BLaER1 (cell line): ENCODE measurements around the gene PRKCSH.

Experiments used
- H3K27ac ChIP-seq: shearing (Covaris generic); formaldehyde crosslinking; 2 replicates; pipeline ENCODE4 v1.8.1; 2022
- H3K27me3 ChIP-seq: shearing (Covaris generic); formaldehyde crosslinking; 2 replicates; pipeline ENCODE4 v1.8.1; 2022
- H3K36me3 ChIP-seq: shearing (Covaris generic); formaldehyde crosslinking; 2 replicates; pipeline ENCODE4 v1.8.1; 2022
- H3K4me1 ChIP-seq: shearing (Covaris generic); formaldehyde crosslinking; 2 replicates; pipeline ENCODE4 v1.8.1; 2022
- H3K4me2 ChIP-seq: shearing (Covaris generic); formaldehyde crosslinking; 2 replicates; pipeline ENCODE4 v1.8.1; 2022
- H3K4me3 ChIP-seq: shearing (Covaris generic); formaldehyde crosslinking; 2 replicates; pipeline ENCODE4 v1.8.1; 2022
- H3K9ac ChIP-seq: shearing (Covaris generic); formaldehyde crosslinking; 2 replicates; pipeline ENCODE4 v1.8.1; 2022
- H3K9me3 ChIP-seq: shearing (Covaris generic); formaldehyde crosslinking; 2 replicates; pipeline ENCODE4 v1.8.1; 2022
- H4K20me1 ChIP-seq: shearing (Covaris generic); formaldehyde crosslinking; 2 replicates; pipeline ENCODE4 v1.8.1; 2022
- Cebpa-rat ChIP-seq: shearing (Covaris generic); IDR thresholded peaks from 2 replicates; pipeline ENCODE4 v1.8.1; 2022

The PRKCSH gene, protein sequence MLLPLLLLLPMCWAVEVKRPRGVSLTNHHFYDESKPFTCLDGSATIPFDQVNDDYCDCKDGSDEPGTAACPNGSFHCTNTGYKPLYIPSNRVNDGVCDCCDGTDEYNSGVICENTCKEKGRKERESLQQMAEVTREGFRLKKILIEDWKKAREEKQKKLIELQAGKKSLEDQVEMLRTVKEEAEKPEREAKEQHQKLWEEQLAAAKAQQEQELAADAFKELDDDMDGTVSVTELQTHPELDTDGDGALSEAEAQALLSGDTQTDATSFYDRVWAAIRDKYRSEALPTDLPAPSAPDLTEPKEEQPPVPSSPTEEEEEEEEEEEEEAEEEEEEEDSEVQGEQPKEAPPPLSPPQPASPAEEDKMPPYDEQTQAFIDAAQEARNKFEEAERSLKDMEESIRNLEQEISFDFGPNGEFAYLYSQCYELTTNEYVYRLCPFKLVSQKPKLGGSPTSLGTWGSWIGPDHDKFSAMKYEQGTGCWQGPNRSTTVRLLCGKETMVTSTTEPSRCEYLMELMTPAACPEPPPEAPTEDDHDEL

GRCh38 chr19:11435057-11435832 lies at the start of gene PRKCSH, which contains the start of gene ODAD3:
TSS of gene PRKCSH (plus strand) at chr19:11435635. CDS start at chr19:11436118, 483 bp downstream.
TSS of gene ODAD3 (minus strand) at chr19:11435121. CDS start at chr19:11435016, 105 bp downstream.
- peak within 1 kb of the TSS; percentile 82 for H3K4me3 ChIP-seq
- no peak for TF ChIP-seq Cebpa-rat
- H3K36me3 ChIP-seq: peaks cover 40% of the 10 kb centered on the region
- peak within 1 kb of the TSS; percentile 85 for H3K9ac ChIP-seq
- H3K4me1 ChIP-seq: peaks cover 25% of the 10 kb centered on the region
- H3K27ac ChIP-seq: peak within 1 kb of the TSS; percentile 83
- H4K20me1 ChIP-seq: no peaks in the 10 kb centered on the region
- no peaks in the 10 kb centered on the region for H3K9me3 ChIP-seq
- peak within 1 kb of the TSS; percentile 93 for H3K4me2 ChIP-seq
- H3K27me3 ChIP-seq: no peaks in the 10 kb centered on the region

DNA sequence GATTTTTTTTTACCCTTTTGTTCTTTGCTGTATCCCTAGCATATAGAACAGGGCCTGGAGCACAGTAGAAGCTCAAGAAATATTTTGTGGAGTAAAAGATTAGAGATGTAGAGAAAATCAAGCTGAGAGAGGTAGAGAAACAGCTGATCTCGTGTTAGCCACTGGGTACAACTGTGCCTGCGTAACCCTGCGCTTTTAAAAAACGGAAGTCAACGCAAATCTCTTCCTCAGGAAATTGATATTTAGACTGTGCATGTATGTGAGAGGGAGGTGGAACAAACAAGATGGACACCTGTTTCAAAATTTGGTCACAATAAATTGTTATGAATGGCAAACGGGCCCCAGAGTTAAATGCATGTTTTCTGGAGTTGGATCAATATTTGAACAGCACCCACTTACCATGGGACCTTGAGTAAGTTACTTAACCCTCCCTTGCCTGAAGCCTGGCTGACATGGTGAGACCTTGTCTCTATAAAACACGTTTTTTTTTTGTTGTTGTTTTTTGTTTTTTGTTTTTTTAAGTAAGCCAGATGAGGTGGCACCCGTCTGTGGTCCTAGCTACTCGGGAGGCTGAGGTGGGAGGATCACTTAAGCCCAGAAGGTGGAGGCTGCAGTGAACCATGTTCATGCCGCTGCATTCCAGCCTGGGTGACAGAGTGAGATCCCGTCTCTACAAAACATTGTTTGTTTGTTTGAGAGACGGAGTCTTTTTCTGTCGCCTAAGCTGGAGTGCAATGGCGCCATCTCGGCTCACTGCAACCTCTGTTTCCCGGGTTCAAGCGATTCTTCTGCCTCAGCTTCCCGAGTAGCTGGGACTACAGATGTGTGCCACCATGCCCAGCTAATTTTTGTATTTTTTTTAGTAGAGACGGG lies 48.0 kb upstream of the PRKCSH start:
- no peaks in the 10 kb centered on the region; the same call in 1 of the 2 replicates for H4K20me1 ChIP-seq
- peaks cover 11% of the 10 kb centered on the region for H3K9me3 ChIP-seq
- no peak for TF ChIP-seq Cebpa-rat
- no peaks in the 10 kb centered on the region for H3K36me3 ChIP-seq
- peaks cover 40% of the 10 kb centered on the region for H3K4me1 ChIP-seq
- H3K4me2 ChIP-seq: peak overlapping the region; percentile 72
- H3K9ac ChIP-seq: peak overlapping the region; percentile 12; the same call in 1 of the 2 replicates
- H3K27me3 ChIP-seq: peaks cover 5% of the 10 kb centered on the region; the same call in 1 of the 2 replicates
- H3K27ac ChIP-seq: no peak overlapping the region
- H3K4me3 ChIP-seq: no peak overlapping the region

DNA sequence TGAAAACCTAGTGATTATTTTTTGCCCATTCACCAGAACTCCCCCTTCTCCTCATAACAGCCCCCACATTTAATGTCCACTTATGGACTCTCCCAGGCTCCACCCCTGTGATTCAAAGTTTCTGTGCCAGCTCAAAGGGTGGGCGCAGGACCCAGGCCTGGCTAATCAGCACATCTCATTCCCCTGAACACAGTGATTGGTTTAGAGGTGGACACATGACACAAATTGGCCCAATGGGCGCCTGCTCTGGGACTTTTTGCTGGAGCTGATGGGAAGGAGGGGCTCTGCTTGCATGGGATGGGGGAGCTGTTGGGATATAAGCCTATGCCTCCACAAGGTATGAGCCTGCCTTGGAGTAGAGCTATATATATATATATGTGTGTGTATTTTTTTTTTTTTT lies 45.1 kb upstream of the PRKCSH start:
- H4K20me1 ChIP-seq: no peaks in the 10 kb centered on the region
- no peak overlapping the region for H3K4me3 ChIP-seq
- no peaks in the 10 kb centered on the region for H3K27me3 ChIP-seq
- H3K36me3 ChIP-seq: no peaks in the 10 kb centered on the region
- TF ChIP-seq Cebpa-rat: no peak
- H3K9me3 ChIP-seq: peaks cover 11% of the 10 kb centered on the region
- no peak overlapping the region for H3K27ac ChIP-seq
- H3K9ac ChIP-seq: no peak overlapping the region
- H3K4me1 ChIP-seq: peaks cover 15% of the 10 kb centered on the region
- no peak overlapping the region for H3K4me2 ChIP-seq

- H3K4me1 ChIP-seq: peaks cover 15% of the 10 kb centered on the region
- no peaks in the 10 kb centered on the region for H3K36me3 ChIP-seq
- H3K27ac ChIP-seq: no peak overlapping the region
- H3K27me3 ChIP-seq: no peaks in the 10 kb centered on the region
- peaks cover 11% of the 10 kb centered on the region for H3K9me3 ChIP-seq
- H4K20me1 ChIP-seq: no peaks in the 10 kb centered on the region
- H3K4me3 ChIP-seq: no peak overlapping the region
- H3K9ac ChIP-seq: no peak overlapping the region
- H3K4me2 ChIP-seq: no peak overlapping the region
- TF ChIP-seq Cebpa-rat: no peak
Observed at GRCh38 chr19:11390933-11391680, 44.3 kb upstream of the PRKCSH start.

DNA sequence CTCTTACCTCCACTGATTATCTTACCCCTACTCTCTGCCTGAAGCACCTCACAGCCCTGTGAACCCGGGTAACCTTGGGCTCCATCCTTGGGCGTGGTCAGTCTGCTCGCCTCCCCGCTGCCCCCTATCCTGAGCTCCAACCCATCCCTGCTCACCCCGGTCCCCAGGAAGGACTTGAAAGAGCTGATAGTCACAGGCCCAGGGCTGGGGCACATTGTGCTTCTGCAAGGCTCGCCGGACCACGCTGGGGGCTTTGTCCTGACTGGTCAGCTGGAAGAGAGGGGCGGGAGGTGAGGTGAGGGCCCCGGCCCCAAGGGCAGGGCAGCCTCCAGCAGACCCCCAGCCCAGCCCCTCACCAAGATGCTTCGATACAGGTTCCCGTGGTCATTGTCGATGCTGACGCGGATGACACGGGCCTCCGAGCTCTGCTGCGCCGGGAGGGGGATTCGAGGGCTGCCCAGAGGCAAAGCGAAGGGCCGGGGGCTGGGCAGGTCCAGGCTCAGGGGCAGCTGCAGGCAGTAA lies 38.3 kb upstream of the PRKCSH start:
- H3K27me3 ChIP-seq: no peaks in the 10 kb centered on the region
- TF ChIP-seq Cebpa-rat: no peak
- H3K4me3 ChIP-seq: no peak overlapping the region
- H3K9me3 ChIP-seq: no peaks in the 10 kb centered on the region
- no peaks in the 10 kb centered on the region for H3K4me1 ChIP-seq
- no peak overlapping the region for H3K4me2 ChIP-seq
- no peaks in the 10 kb centered on the region for H4K20me1 ChIP-seq
- H3K36me3 ChIP-seq: no peaks in the 10 kb centered on the region
- H3K27ac ChIP-seq: no peak overlapping the region
- H3K9ac ChIP-seq: no peak overlapping the region

DNA sequence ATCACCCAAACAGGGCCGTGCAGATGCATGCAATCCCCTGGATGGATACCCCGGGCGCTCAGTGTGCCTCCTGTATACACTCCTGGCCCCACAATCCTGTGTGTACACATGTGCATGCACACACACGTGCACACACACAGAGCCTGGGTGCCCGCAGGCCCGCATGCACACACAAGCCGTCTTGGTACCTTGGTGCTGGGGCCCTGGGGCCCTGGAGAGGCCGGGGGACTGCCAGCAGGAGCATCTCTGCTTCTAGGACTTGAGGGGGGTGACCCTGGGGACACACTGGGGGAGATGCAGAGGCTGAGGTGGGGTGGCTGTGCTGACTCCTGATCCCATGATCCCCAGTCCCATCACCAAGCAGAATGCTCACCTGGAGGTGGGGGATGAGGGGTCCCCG lies 35.8 kb upstream of the PRKCSH start:
- Histone ChIP-seq H4K20me1 (no peaks in the 10 kb centered on the region), H3K4me3 (no peak overlapping the region), H3K9me3 (no peaks in the 10 kb centered on the region), H3K4me2 (no peak overlapping the region), H3K4me1 (no peaks in the 10 kb centered on the region), H3K27ac (no peak overlapping the region), H3K36me3 (no peaks in the 10 kb centered on the region), H3K27me3 (no peaks in the 10 kb centered on the region), H3K9ac (no peak overlapping the region)
- no peak for TF ChIP-seq Cebpa-rat

DNA sequence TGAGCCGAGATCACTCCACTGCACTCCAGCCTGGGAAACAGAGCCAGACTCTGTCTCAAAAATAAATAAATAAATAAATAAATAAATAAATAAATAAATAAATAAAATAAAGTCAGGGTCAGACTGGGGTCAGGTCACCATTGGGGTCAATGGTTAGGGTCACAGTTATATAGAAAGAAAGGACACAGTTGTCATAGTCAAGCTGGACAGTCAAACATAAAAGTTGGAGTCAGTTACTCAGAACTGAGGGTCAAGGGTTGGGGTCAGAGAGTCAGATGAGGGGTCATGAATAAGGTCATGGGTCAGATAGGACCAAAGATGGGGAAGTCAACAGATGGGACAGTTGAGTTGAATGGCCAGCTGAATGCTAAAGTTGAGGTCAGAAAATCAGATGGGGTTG lies 34.6 kb upstream of the PRKCSH start:
- no peaks in the 10 kb centered on the region for H3K36me3 ChIP-seq
- no peaks in the 10 kb centered on the region for H4K20me1 ChIP-seq
- H3K27me3 ChIP-seq: no peaks in the 10 kb centered on the region
- H3K9ac ChIP-seq: no peak overlapping the region
- no peaks in the 10 kb centered on the region for H3K4me1 ChIP-seq
- H3K4me2 ChIP-seq: no peak overlapping the region
- H3K9me3 ChIP-seq: no peaks in the 10 kb centered on the region
- H3K4me3 ChIP-seq: no peak overlapping the region
- H3K27ac ChIP-seq: no peak overlapping the region
- no peak for TF ChIP-seq Cebpa-rat

GRCh38 chr19:11401808-11402543 lies 33.5 kb upstream of the PRKCSH start:
- H3K4me1 ChIP-seq: no peaks in the 10 kb centered on the region
- H3K36me3 ChIP-seq: no peaks in the 10 kb centered on the region

More at GRCh38 chr19:11401808-11402543, 33.5 kb upstream of the PRKCSH start:
- H3K4me2 ChIP-seq: no peak overlapping the region
- H4K20me1 ChIP-seq: no peaks in the 10 kb centered on the region
- no peaks in the 10 kb centered on the region for H3K9me3 ChIP-seq
- no peak overlapping the region for H3K4me3 ChIP-seq
- H3K27me3 ChIP-seq: peaks cover 4% of the 10 kb centered on the region; the same call in 1 of the 2 replicates
- H3K27ac ChIP-seq: no peak overlapping the region
- no peak for TF ChIP-seq Cebpa-rat
- no peak overlapping the region for H3K9ac ChIP-seq
